Nephron progenitor cell (in vitro differentiated cells): ENCODE measurements around the gene NEO1.
A peak's percentile ranks its signal among the peaks of the same experiment; 100 is the strongest.

ENCODE experiments used
- DNase-seq: peaks from one replicate; pipeline ENCODE4 v3.0.0; 2021
- H3K27ac Mint-ChIP-seq: 2 replicates; pipeline ENCODE4 v1.8.0; 2021; ENCODE audit warnings: mild to moderate bottlenecking, moderate library complexity, mixed read lengths
- H3K27me3 Mint-ChIP-seq: 2 replicates; pipeline ENCODE4 v1.8.0; 2021; ENCODE audit warnings: mild to moderate bottlenecking, low read depth, mixed read lengths; ENCODE audit not compliant: poor library complexity
- H3K36me3 Mint-ChIP-seq: 2 replicates; pipeline ENCODE4 v1.8.0; 2021; ENCODE audit warnings: low read depth, mixed read lengths
- H3K4me1 Mint-ChIP-seq: 2 replicates; pipeline ENCODE4 v1.8.0; 2021; ENCODE audit warnings: mixed read lengths
- H3K4me3 Mint-ChIP-seq: 2 replicates; pipeline ENCODE4 v1.8.0; 2021; ENCODE audit warnings: mild to moderate bottlenecking, moderate library complexity, mixed read lengths
- H3K9me3 Mint-ChIP-seq: 2 replicates; pipeline ENCODE4 v1.8.0; 2021; ENCODE audit warnings: mild to moderate bottlenecking, moderate library complexity, mixed read lengths
- TF ChIP-seq, protein P1 (sequence below): fragments of 200-600 bp; sonication (generic); IDR thresholded peaks from 2 replicates; pipeline ENCODE4 v1.5.0; 2021; ENCODE audit warnings: antibody characterized with exemption

NEO1 gene

GRCh38 chr15:73183071-73183470, 130.8 kb downstream of the NEO1 start:
- peaks cover 49% of the 10 kb centered on the region for H3K9me3 Mint-ChIP-seq
- H3K36me3 Mint-ChIP-seq = peaks cover 91% of the 10 kb centered on the region
- H3K4me3 Mint-ChIP-seq = no peak overlapping the region
- no peaks in the 10 kb centered on the region for H3K4me1 Mint-ChIP-seq
- peak overlapping the region; percentile 82 for H3K27ac Mint-ChIP-seq
- no peaks in the 10 kb centered on the region for H3K27me3 Mint-ChIP-seq
- TF ChIP-seq, protein P1, sequence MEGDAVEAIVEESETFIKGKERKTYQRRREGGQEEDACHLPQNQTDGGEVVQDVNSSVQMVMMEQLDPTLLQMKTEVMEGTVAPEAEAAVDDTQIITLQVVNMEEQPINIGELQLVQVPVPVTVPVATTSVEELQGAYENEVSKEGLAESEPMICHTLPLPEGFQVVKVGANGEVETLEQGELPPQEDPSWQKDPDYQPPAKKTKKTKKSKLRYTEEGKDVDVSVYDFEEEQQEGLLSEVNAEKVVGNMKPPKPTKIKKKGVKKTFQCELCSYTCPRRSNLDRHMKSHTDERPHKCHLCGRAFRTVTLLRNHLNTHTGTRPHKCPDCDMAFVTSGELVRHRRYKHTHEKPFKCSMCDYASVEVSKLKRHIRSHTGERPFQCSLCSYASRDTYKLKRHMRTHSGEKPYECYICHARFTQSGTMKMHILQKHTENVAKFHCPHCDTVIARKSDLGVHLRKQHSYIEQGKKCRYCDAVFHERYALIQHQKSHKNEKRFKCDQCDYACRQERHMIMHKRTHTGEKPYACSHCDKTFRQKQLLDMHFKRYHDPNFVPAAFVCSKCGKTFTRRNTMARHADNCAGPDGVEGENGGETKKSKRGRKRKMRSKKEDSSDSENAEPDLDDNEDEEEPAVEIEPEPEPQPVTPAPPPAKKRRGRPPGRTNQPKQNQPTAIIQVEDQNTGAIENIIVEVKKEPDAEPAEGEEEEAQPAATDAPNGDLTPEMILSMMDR = no peak
- DNase-seq = no peak

DNA sequence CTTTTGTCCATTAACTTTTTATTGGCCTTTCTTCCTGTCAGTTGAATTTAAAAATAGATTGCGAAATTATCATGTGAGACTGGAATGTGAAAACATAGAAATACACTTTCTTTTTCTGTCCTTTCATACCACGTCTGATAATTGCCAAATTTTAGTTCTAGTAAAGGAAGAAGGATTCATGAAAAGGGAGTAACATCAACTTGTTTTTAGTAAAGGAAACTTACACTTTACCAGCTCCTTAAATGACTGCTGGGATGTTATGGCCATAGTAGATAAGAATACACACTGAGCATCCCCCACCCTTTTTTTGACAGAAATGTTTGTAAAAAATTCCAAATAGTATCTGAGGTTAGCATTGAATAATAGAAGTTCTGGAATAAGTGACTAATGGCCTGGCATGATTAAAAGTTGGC, 137.9 kb downstream of the NEO1 start:
- DNase-seq = no peak
- Mint-ChIP-seq H3K4me3 (no peak overlapping the region), H3K4me1 (no peaks in the 10 kb centered on the region), H3K36me3 (peaks cover 38% of the 10 kb centered on the region), H3K9me3 (peaks cover 5% of the 10 kb centered on the region), H3K27ac (no peak overlapping the region), H3K27me3 (no peaks in the 10 kb centered on the region)
- TF ChIP-seq, protein P1 = no peak

- Mint-ChIP-seq H3K36me3 (peaks cover 48% of the 10 kb centered on the region), H3K27ac (no peak overlapping the region)
These were observed 142.9 kb downstream of the NEO1 start for GRCh38 chr15:73195166-73195565.

GRCh38 chr15:73196113-73196512, 143.8 kb downstream of the NEO1 start:
- no peaks in the 10 kb centered on the region for H3K4me1 Mint-ChIP-seq
- no peak overlapping the region for H3K4me3 Mint-ChIP-seq
- peak overlapping the region; percentile 26 for H3K27ac Mint-ChIP-seq
- TF ChIP-seq, protein P1 = no peak
- H3K9me3 Mint-ChIP-seq = peaks cover 17% of the 10 kb centered on the region
- peaks cover 57% of the 10 kb centered on the region for H3K36me3 Mint-ChIP-seq
- no peaks in the 10 kb centered on the region for H3K27me3 Mint-ChIP-seq
- DNase-seq = no peak

More at GRCh38 chr15:73195166-73195565, 142.9 kb downstream of the NEO1 start:
- Mint-ChIP-seq H3K4me1 (no peaks in the 10 kb centered on the region), H3K9me3 (peaks cover 9% of the 10 kb centered on the region), H3K4me3 (no peak overlapping the region), H3K27me3 (no peaks in the 10 kb centered on the region)
- DNase-seq = no peak
- TF ChIP-seq, protein P1 = no peak

DNA sequence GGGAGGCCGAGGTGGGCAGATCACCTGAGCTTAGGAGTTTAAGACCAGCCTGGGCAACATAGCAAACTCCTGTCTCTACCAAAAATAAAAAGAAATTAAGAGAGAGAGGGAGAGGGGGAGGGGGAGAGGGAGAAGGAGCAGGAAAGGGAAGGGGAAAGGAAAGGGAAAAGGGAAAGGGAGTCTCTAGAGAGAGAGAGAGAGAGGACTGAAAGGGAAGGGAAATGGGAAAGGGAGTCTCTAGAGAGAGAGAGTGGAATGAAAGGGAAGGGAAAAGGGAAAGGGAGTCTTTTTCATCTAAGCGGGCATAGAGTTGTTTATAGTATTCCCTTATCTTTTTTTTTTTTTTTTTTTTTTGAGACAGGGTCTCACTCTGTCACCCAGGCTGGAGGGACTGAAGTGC, 148.1 kb downstream of the NEO1 start:
- Mint-ChIP-seq H3K27me3 (no peaks in the 10 kb centered on the region), H3K27ac (no peak overlapping the region), H3K36me3 (peaks cover 81% of the 10 kb centered on the region), H3K4me3 (no peak overlapping the region), H3K9me3 (peaks cover 48% of the 10 kb centered on the region), H3K4me1 (no peaks in the 10 kb centered on the region)
- DNase-seq = no peak
- TF ChIP-seq, protein P1 = no peak

GRCh38 chr15:73210630-73211029, 158.4 kb downstream of the NEO1 start:
- peaks cover 28% of the 10 kb centered on the region for H3K9me3 Mint-ChIP-seq
- no peak for DNase-seq
- no peaks in the 10 kb centered on the region for H3K27me3 Mint-ChIP-seq
- no peaks in the 10 kb centered on the region for H3K4me1 Mint-ChIP-seq
- H3K27ac Mint-ChIP-seq = no peak overlapping the region
- TF ChIP-seq, protein P1 = no peak
- H3K4me3 Mint-ChIP-seq = no peak overlapping the region
- peaks cover 68% of the 10 kb centered on the region for H3K36me3 Mint-ChIP-seq
